DOHH2 (cell line): ENCODE measurements around the gene HES4.

Experiments
- CTCF ChIP-seq: fragments of 200-600 bp; sonication (generic); IDR thresholded peaks from one replicate; pipeline ENCODE4 v1.5.1; 2014; ENCODE audit warnings: antibody characterized with exemption, mild to moderate bottlenecking, low read depth, low read length; ENCODE audit not compliant: poor library complexity, severe bottlenecking
- EZH2phosphoT487 ChIP-seq: fragments of 200-600 bp; sonication (generic); IDR thresholded peaks from 2 replicates; pipeline ENCODE4 v1.6.1; 2017; ENCODE audit warnings: borderline replicate concordance, mild to moderate bottlenecking, antibody characterized with exemption, low read length, moderate library complexity, mixed read lengths

- TF ChIP-seq CTCF, result no peak
- TF ChIP-seq EZH2phosphoT487, result no peak
These were observed 31.9 kb upstream of the HES4 start for GRCh38 chr1:1031659-1032235.
